ENCODE data around the gene ATP4B.

ATP4B gene

DNA sequence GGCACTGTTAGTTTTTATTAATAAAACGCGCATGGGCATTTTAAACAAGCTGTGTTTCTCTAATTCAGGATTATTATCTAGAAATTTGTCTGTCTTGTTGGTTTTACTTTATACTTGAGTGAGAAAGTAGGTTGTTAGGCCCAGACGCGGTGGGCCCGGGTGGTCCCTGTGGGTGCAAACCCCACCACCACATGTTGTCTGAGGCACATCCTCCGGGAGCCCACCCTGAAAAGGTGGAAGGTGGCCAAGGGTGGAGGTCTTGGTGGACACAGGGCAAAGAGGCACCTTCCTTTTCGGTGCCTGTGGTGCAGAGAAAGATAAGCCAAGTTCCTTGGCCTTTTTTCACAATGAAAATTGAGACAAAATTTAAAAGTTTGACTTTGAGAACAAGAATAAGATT is 16.6 kb downstream of the ATP4B start:
- TF ChIP-seq POLR2AphosphoS5 (IDR thresholded peaks at IDR 0.05; ENCODE audit: low read depth, low read length) = no peak
- no peak for TF ChIP-seq SIN3A (IDR thresholded peaks at IDR 0.05; ENCODE audit: borderline replicate concordance, insufficient read depth, low read length)
- TF ChIP-seq FOXP2 (optimal IDR thresholded peaks at IDR 0.05; ENCODE audit: borderline replicate concordance, extremely low read depth, extremely low read length, insufficient read depth) = no peak
- TF ChIP-seq, protein P1, sequence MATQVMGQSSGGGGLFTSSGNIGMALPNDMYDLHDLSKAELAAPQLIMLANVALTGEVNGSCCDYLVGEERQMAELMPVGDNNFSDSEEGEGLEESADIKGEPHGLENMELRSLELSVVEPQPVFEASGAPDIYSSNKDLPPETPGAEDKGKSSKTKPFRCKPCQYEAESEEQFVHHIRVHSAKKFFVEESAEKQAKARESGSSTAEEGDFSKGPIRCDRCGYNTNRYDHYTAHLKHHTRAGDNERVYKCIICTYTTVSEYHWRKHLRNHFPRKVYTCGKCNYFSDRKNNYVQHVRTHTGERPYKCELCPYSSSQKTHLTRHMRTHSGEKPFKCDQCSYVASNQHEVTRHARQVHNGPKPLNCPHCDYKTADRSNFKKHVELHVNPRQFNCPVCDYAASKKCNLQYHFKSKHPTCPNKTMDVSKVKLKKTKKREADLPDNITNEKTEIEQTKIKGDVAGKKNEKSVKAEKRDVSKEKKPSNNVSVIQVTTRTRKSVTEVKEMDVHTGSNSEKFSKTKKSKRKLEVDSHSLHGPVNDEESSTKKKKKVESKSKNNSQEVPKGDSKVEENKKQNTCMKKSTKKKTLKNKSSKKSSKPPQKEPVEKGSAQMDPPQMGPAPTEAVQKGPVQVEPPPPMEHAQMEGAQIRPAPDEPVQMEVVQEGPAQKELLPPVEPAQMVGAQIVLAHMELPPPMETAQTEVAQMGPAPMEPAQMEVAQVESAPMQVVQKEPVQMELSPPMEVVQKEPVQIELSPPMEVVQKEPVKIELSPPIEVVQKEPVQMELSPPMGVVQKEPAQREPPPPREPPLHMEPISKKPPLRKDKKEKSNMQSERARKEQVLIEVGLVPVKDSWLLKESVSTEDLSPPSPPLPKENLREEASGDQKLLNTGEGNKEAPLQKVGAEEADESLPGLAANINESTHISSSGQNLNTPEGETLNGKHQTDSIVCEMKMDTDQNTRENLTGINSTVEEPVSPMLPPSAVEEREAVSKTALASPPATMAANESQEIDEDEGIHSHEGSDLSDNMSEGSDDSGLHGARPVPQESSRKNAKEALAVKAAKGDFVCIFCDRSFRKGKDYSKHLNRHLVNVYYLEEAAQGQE (IDR thresholded peaks at IDR 0.05; ENCODE audit: insufficient read depth in 1 of 2, low read depth in 2 of 2, low read length in 2 of 2) = no peak
- no peak for TF ChIP-seq TAF1 (IDR thresholded peaks at IDR 0.05; ENCODE audit: borderline replicate concordance, insufficient read depth, low read length)

DNA sequence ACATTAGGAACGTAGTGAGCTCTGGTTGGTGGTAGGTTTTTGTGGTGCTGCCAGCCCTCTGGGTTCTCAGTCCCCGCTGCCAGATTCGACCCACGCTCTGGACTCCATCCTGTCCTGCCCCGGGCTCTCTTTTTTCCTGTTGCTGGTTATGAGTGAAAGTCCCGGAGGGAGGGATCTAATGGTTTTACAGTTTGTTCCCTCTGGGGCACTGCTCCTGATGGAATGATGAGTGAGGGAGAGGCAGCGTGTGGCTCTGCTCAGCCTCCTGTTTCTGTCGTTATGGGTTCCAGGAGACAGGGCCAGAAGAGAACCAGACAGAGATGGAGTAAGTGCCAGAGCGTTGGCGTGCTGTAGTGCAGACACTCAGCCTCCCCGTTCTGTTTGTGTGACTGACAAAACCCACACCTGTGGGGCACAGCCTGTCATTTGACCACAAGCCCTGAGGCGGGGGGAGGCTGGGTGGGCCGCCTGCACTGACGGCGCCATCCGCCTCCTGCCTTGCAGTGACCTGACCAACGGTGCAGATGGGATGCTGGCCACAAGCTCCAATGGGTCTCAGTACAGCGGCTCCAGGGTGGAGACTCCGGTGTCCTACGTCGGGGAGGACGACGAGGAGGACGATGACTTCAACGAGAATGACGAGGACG is 18.3 kb downstream of the ATP4B start:
- TF ChIP-seq POLR2AphosphoS5 (IDR thresholded peaks at IDR 0.05; ENCODE audit: low read depth, low read length) = no peak
- TF ChIP-seq, protein P1 (IDR thresholded peaks at IDR 0.05; ENCODE audit: insufficient read depth in 1 of 2, low read depth in 2 of 2, low read length in 2 of 2) = no peak
- no peak for TF ChIP-seq SIN3A (IDR thresholded peaks at IDR 0.05; ENCODE audit: borderline replicate concordance, insufficient read depth, low read length)
- no peak for TF ChIP-seq TAF1 (IDR thresholded peaks at IDR 0.05; ENCODE audit: borderline replicate concordance, insufficient read depth, low read length)
- no peak for TF ChIP-seq FOXP2 (optimal IDR thresholded peaks at IDR 0.05; ENCODE audit: borderline replicate concordance, extremely low read depth, extremely low read length, insufficient read depth)

GRCh38 chr13:113638806-113639205 is 19.2 kb downstream of the ATP4B start:
- TF ChIP-seq SIN3A (IDR thresholded peaks at IDR 0.05; ENCODE audit: borderline replicate concordance, insufficient read depth, low read length) = no peak
- TF ChIP-seq POLR2AphosphoS5 (IDR thresholded peaks at IDR 0.05; ENCODE audit: low read depth, low read length) = no peak
- TF ChIP-seq, protein P1 (IDR thresholded peaks at IDR 0.05; ENCODE audit: insufficient read depth in 1 of 2, low read depth in 2 of 2, low read length in 2 of 2) = no peak
- TF ChIP-seq FOXP2 (optimal IDR thresholded peaks at IDR 0.05; ENCODE audit: borderline replicate concordance, extremely low read depth, extremely low read length, insufficient read depth) = no peak
- no peak for TF ChIP-seq TAF1 (IDR thresholded peaks at IDR 0.05; ENCODE audit: borderline replicate concordance, insufficient read depth, low read length)

GRCh38 chr13:113638173-113638746 is 19.7 kb downstream of the ATP4B start:
- TF ChIP-seq SIN3A (IDR thresholded peaks at IDR 0.05; ENCODE audit: borderline replicate concordance, insufficient read depth, low read length) = no peak
- TF ChIP-seq, protein P1 (IDR thresholded peaks at IDR 0.05; ENCODE audit: insufficient read depth in 1 of 2, low read depth in 2 of 2, low read length in 2 of 2) = no peak
- no peak for TF ChIP-seq FOXP2 (optimal IDR thresholded peaks at IDR 0.05; ENCODE audit: borderline replicate concordance, extremely low read depth, extremely low read length, insufficient read depth)
- no peak for TF ChIP-seq POLR2AphosphoS5 (IDR thresholded peaks at IDR 0.05; ENCODE audit: low read depth, low read length)
- no peak for TF ChIP-seq TAF1 (IDR thresholded peaks at IDR 0.05; ENCODE audit: borderline replicate concordance, insufficient read depth, low read length)
